HCT116 (cell line): ENCODE measurements around the gene CRYBG2.

Experiments used
- ATF3 ChIP-seq: IDR thresholded peaks from 2 replicates; pipeline ENCODE4 v1.6.1; 2012
- CTCF ChIP-seq, 3 experiments: fragments of 200-600 bp in 1 of 3; sonication (generic) in 1 of 3; IDR thresholded peaks in 2 of 3; conservative IDR thresholded peaks in 1 of 3; 2 replicates each; pipeline ENCODE4 v1.5.1; 2012 to 2017; ENCODE audit warnings: low read depth in 2 of 3, low read length in 2 of 3, antibody characterized with exemption in 1 of 3, borderline replicate concordance in 1 of 3, control low read depth in 1 of 3, mild to moderate bottlenecking in 1 of 3, mixed read lengths in 1 of 3, mixed run types in 1 of 3, moderate library complexity in 1 of 3; ENCODE audit not compliant: insufficient read depth in 1 of 3
- EGR1 ChIP-seq: IDR thresholded peaks from 2 replicates; pipeline ENCODE4 v1.6.1; 2012; ENCODE audit warnings: low read depth
- EZH2 ChIP-seq: fragments of 200-600 bp; sonication (generic); IDR thresholded peaks from 2 replicates; pipeline ENCODE4 v1.6.1; 2017; ENCODE audit warnings: antibody characterized with exemption, mixed run types
- EZH2phosphoT487 ChIP-seq: fragments of 200-600 bp; IDR thresholded peaks from 2 replicates; pipeline ENCODE4 v1.6.1; 2018; ENCODE audit warnings: antibody characterized with exemption, borderline replicate concordance
- POLR2A ChIP-seq: IDR thresholded peaks from 2 replicates; pipeline ENCODE4 v1.7.0; 2011; ENCODE audit warnings: borderline replicate concordance; ENCODE audit not compliant: insufficient read depth, insufficient read length; ENCODE audit errors: extremely low read depth
- POLR2AphosphoS5 ChIP-seq: IDR thresholded peaks from 2 replicates; pipeline ENCODE4 v1.6.1; 2011; ENCODE audit warnings: mild to moderate bottlenecking, low read depth, low read length, moderate library complexity
- RAD21 ChIP-seq: IDR thresholded peaks from 2 replicates; pipeline ENCODE4 v1.6.1; 2012; ENCODE audit warnings: low read depth, mild to moderate bottlenecking
- REST ChIP-seq: IDR thresholded peaks from 2 replicates; pipeline ENCODE4 v1.6.1; 2012; ENCODE audit warnings: low read depth
- SRF ChIP-seq: IDR thresholded peaks from 2 replicates; pipeline ENCODE4 v1.6.1; 2012; ENCODE audit warnings: low read depth
- TCF7L2 ChIP-seq: IDR thresholded peaks from 2 replicates; pipeline ENCODE4 v1.7.0; 2011; ENCODE audit warnings: borderline replicate concordance, inconsistent platforms; ENCODE audit not compliant: insufficient read depth, insufficient read length; ENCODE audit errors: extremely low read depth
- ZFX ChIP-seq: fragments of 450-650 bp; IDR thresholded peaks from 2 replicates; pipeline ENCODE4 v1.6.1; 2017

- no peak for TF ChIP-seq POLR2A
- TF ChIP-seq EZH2, result no peak
- no peak for TF ChIP-seq EZH2phosphoT487
- TF ChIP-seq CTCF (IDR thresholded peaks at IDR 0.05 in 2 of 3, conservative IDR thresholded peaks at IDR 0.05 in 1 of 3; ENCODE audit: borderline replicate concordance in 1 of 3, insufficient read depth in 1 of 3, low read depth in 2 of 3, low read length in 2 of 3), result no peak
- no peak for TF ChIP-seq ZFX
- TF ChIP-seq EGR1, result no peak
- no peak for TF ChIP-seq RAD21
- TF ChIP-seq REST, result no peak
- TF ChIP-seq ATF3, result no peak
- no peak for TF ChIP-seq TCF7L2
- no peak for TF ChIP-seq SRF
- TF ChIP-seq POLR2AphosphoS5, result no peak
Measured at GRCh38 chr1:26324550-26324949, 29.4 kb downstream of the CRYBG2 start.
